Common myeloid progenitor, CD34-positive (primary cell): ENCODE data around the gene METTL6.
A peak's percentile ranks its signal among the peaks of the same experiment; 100 is the strongest.
"Not testable (repeated sequence)": the region's sequence is repeated elsewhere in the genome, so short reads cannot be mapped to it uniquely, and the experiment has no call there.

Source experiments
- CTCF ChIA-PET: fragments of 350-600 bp; sonication (Branson Sonifier 250); formaldehyde crosslinking; loops from one replicate; lab custom pipeline; 2021; ENCODE audit warnings: antibody characterized with exemption; lab: Charles Lee
- POLR2A ChIA-PET: fragments of 350-600 bp; sonication (Branson Sonifier 250); formaldehyde crosslinking; loops from one replicate; lab custom pipeline; 2021; ENCODE audit warnings: antibody characterized with exemption; lab: Charles Lee
- DNase-seq, 3 donors: peaks; one replicate each; pipeline versions ENCODE4 v3.0.0 to v3.0.0-alpha.2; 2013
- H3K27ac ChIP-seq, 2 experiments: 1 replicate in 1 of 2; 2 replicates in 1 of 2; pipeline ENCODE4 v1.7.0; 2013; ENCODE audit warnings: inconsistent platforms in 2 of 2, low read length in 2 of 2, mild to moderate bottlenecking in 2 of 2, low read depth in 1 of 2, moderate library complexity in 1 of 2; ENCODE audit not compliant: severe bottlenecking in 2 of 2, insufficient read depth in 1 of 2, poor library complexity in 1 of 2
- H3K27me3 ChIP-seq, 5 experiments: replicated peaks in 2 of 5; 1 replicate in 3 of 5; 2 replicates in 2 of 5; pipeline versions ENCODE4 v1.6.1 to v1.7.0; 2013; ENCODE audit warnings: low read length in 4 of 5, mild to moderate bottlenecking in 2 of 5, moderate library complexity in 2 of 5, inconsistent platforms in 1 of 5; ENCODE audit not compliant: insufficient read depth in 5 of 5, control insufficient read depth in 4 of 5
- H3K36me3 ChIP-seq, 4 experiments: 1 replicate in 2 of 4; 2 replicates in 2 of 4; pipeline versions ENCODE4 v1.6.1 to v1.7.0; 2013; ENCODE audit warnings: low read length in 3 of 4, control low read depth in 1 of 4, mild to moderate bottlenecking in 1 of 4; ENCODE audit not compliant: control insufficient read depth in 4 of 4, insufficient read depth in 4 of 4
- H3K4me1 ChIP-seq, 4 experiments: 1 replicate in 3 of 4; 2 replicates in 1 of 4; pipeline versions ENCODE4 v1.6.1 to v1.7.1; 2013; ENCODE audit warnings: low read length in 3 of 4, mild to moderate bottlenecking in 3 of 4, control low read depth in 1 of 4, inconsistent platforms in 1 of 4, moderate library complexity in 1 of 4; ENCODE audit not compliant: control insufficient read depth in 4 of 4, insufficient read depth in 4 of 4; ENCODE audit errors: control extremely low read depth in 1 of 4
- H3K4me3 ChIP-seq, 7 experiments: 1 replicate in 4 of 7; 2 replicates in 3 of 7; pipeline versions ENCODE4 v1.5.1 to v1.7.0; 2013; ENCODE audit warnings: mild to moderate bottlenecking in 7 of 7, low read length in 6 of 7, moderate library complexity in 6 of 7, inconsistent platforms in 2 of 7, low read depth in 2 of 7, control low read depth in 1 of 7; ENCODE audit not compliant: insufficient read depth in 4 of 7, control insufficient read depth in 1 of 7; ENCODE audit errors: extremely low read depth in 1 of 7
- H3K9me3 ChIP-seq, 5 experiments: 1 replicate in 4 of 5; 2 replicates in 1 of 5; pipeline versions ENCODE4 v1.6.1 to v1.7.1; 2013; ENCODE audit warnings: low read length in 4 of 5, mild to moderate bottlenecking in 2 of 5, inconsistent platforms in 1 of 5, low read depth in 1 of 5, moderate library complexity in 1 of 5; ENCODE audit not compliant: control insufficient read depth in 4 of 5, insufficient read depth in 2 of 5; ENCODE audit errors: control extremely low read depth in 1 of 5
- WGBS: methylation state at CpG from one replicate; pipeline ENCODE4 v1.1.5; 2013; ENCODE audit not compliant: insufficient coverage; 5-methylcytosine and 5-hydroxymethylcytosine counted together

METTL6 gene

GRCh38 chr3:15467227-15468181 lies 40.2 kb upstream of the METTL6 start:
- DNase-seq: peak in 1 of 3 donors; percentile 10
- POLR2A ChIA-PET: no interaction called here
- Histone ChIP-seq H3K27ac (no peak overlapping the region), H3K4me1 (peaks cover 0 to 13% (median 11%) of the 10 kb centered on the region in 4 experiments), H3K4me3 (no peak overlapping the region), H3K9me3 (no peaks in the 10 kb centered on the region), H3K36me3 (no peaks in the 10 kb centered on the region), H3K27me3 (no peaks in the 10 kb centered on the region)
- 85% methylated on average over 8 of the region's 11 CpGs for WGBS
- CTCF ChIA-PET: interaction anchor here (1.5 to 1.8 kb wide), 4 partner anchors 10 to 90 kb away, joined by 4 to 8 read pairs (median 6); no protein-coding TSS in a partner anchor

DNA sequence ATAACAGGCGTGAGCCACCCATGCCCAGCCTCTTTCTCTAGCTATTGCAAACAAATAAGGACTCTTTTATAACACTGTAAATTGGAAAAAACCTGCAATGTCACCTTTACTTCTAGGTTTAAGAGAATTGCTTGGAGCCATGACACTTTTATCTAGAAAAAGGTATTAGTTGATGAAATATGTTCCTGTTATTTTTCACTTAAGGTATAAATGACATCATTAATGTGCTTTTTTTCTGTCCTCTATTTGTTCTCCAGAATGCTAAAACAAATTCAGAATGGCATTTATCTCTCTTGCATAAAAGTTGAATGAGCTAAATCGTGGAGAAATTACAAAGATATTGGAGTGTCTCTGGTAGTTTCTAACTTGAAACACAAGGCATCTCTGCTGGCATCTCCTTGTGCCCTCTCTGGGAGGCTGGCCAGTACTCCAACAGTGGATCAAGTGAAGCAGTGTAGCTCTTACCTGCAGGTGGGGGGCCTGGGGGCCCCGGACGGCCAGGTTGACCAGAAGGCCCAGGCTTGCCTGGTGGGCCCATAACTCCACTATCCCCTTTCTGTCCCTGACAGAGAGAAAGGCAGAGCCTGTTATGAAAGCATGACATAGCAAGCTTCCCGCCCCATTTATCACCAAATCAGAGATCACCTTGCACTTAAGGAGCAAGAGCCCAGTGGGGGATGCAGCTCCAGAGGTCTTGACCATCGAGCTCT lies 38.7 kb upstream of the METTL6 start:
- no peak for DNase-seq
- 90% methylated on average over 2 of the region's 6 CpGs for WGBS
- H3K4me1 ChIP-seq: peaks cover 0 to 26% (median 24%) of the 10 kb centered on the region in 4 experiments
- no peak overlapping the region for H3K27ac ChIP-seq
- ChIA-PET POLR2A (interaction anchor here (0.6 kb wide), 1 partner anchor 20 kb away, joined by 4 read pairs; no protein-coding TSS in a partner anchor), CTCF (interaction anchor here (0.6 to 1.6 kb wide), 6 partner anchors 12 to 66 kb away, joined by 3 to 8 read pairs (median 3); no protein-coding TSS in a partner anchor)
- no peak overlapping the region for H3K4me3 ChIP-seq
- no peaks in the 10 kb centered on the region for H3K36me3 ChIP-seq
- no peaks in the 10 kb centered on the region for H3K9me3 ChIP-seq
- H3K27me3 ChIP-seq: no peaks in the 10 kb centered on the region

GRCh38 chr3:15462451-15462850 lies 35.1 kb upstream of the METTL6 start:
- Histone ChIP-seq H3K27ac (no peak overlapping the region), H3K4me3 (no peak overlapping the region), H3K36me3 (no peaks in the 10 kb centered on the region), H3K9me3 (peaks cover 0 to 2% (median 0%) of the 10 kb centered on the region in 5 experiments), H3K4me1 (peaks cover 11 to 30% (median 28%) of the 10 kb centered on the region in 4 experiments), H3K27me3 (no peaks in the 10 kb centered on the region)
- CTCF ChIA-PET: interaction anchor here (1.4 kb wide), 1 partner anchor 8 kb away, joined by 4 read pairs; no protein-coding TSS in a partner anchor
- POLR2A ChIA-PET: no interaction called here
- peak in 2 of 3 donors; percentile 13 to 32 for DNase-seq
- WGBS: 62% methylated on average over 4 of the region's 5 CpGs

- Histone ChIP-seq H3K36me3 (no peaks in the 10 kb centered on the region), H3K27ac (no peak overlapping the region), H3K9me3 (peaks cover 0 to 2% (median 0%) of the 10 kb centered on the region in 5 experiments), H3K4me3 (peak overlapping the region in 2 of 7 experiments; percentile 22 to 47), H3K4me1 (peaks cover 11 to 29% (median 27%) of the 10 kb centered on the region in 4 experiments), H3K27me3 (no peaks in the 10 kb centered on the region)
- DNase-seq: peak; percentile 51 to 95 (median 94)
- POLR2A ChIA-PET: interaction anchor here (0.5 to 0.8 kb wide), 2 partner anchors 31 to 504 kb away, joined by 3 read pairs; no protein-coding TSS in a partner anchor
- CTCF ChIA-PET: interaction anchor here (1.0 to 2.5 kb wide), 4 partner anchors 13 to 62 kb away, joined by 3 to 6 read pairs (median 4); no protein-coding TSS in a partner anchor
- 4% methylated on average over 4 of the region's 4 CpGs for WGBS
Measured at GRCh38 chr3:15460891-15461531, 33.7 kb upstream of the METTL6 start.

GRCh38 chr3:15458212-15458780 lies 31.0 kb upstream of the METTL6 start:
- H3K9me3 ChIP-seq: peaks cover 0 to 2% (median 0%) of the 10 kb centered on the region in 5 experiments
- no peak overlapping the region for H3K27ac ChIP-seq
- no peak overlapping the region for H3K4me3 ChIP-seq
- ChIA-PET POLR2A (no interaction called here), CTCF (interaction anchor here (1.2 kb wide), 1 partner anchor 14 kb away, joined by 3 read pairs; no protein-coding TSS in a partner anchor)
- DNase-seq: peak in 1 of 3 donors; percentile 11
- H3K4me1 ChIP-seq: peaks cover 11 to 29% (median 27%) of the 10 kb centered on the region in 4 experiments
- WGBS: 81% methylated on average over 4 of the region's 7 CpGs
- H3K36me3 ChIP-seq: no peaks in the 10 kb centered on the region
- no peaks in the 10 kb centered on the region for H3K27me3 ChIP-seq

- DNase-seq, H3K27ac ChIP-seq, H3K4me3 ChIP-seq, POLR2A ChIA-PET, H3K36me3 ChIP-seq, H3K27me3 ChIP-seq, H3K9me3 ChIP-seq: not testable (repeated sequence)
- 97% methylated on average over 4 of the region's 10 CpGs for WGBS
- CTCF ChIA-PET: interaction anchor here (0.7 to 2.6 kb wide), 2 partner anchors 13 to 42 kb away, joined by 3 to 9 read pairs; no protein-coding TSS in a partner anchor
- peaks cover 11 to 21% (median 19%) of the 10 kb centered on the region in 4 experiments for H3K4me1 ChIP-seq
Measured at GRCh38 chr3:15456915-15457314, 29.6 kb upstream of the METTL6 start.
